Ecto neural progenitor cell (in vitro differentiated cells): Measurements from ENCODE around the gene TFAP2A.
A peak's percentile ranks its signal among the peaks of the same experiment; 100 is the strongest.

ENCODE experiments used
- DNase-seq: peaks from one replicate; pipeline ENCODE4 v3.0.0-alpha.2; 2018; ENCODE audit warnings: low spot score

Gene TFAP2A

DNA sequence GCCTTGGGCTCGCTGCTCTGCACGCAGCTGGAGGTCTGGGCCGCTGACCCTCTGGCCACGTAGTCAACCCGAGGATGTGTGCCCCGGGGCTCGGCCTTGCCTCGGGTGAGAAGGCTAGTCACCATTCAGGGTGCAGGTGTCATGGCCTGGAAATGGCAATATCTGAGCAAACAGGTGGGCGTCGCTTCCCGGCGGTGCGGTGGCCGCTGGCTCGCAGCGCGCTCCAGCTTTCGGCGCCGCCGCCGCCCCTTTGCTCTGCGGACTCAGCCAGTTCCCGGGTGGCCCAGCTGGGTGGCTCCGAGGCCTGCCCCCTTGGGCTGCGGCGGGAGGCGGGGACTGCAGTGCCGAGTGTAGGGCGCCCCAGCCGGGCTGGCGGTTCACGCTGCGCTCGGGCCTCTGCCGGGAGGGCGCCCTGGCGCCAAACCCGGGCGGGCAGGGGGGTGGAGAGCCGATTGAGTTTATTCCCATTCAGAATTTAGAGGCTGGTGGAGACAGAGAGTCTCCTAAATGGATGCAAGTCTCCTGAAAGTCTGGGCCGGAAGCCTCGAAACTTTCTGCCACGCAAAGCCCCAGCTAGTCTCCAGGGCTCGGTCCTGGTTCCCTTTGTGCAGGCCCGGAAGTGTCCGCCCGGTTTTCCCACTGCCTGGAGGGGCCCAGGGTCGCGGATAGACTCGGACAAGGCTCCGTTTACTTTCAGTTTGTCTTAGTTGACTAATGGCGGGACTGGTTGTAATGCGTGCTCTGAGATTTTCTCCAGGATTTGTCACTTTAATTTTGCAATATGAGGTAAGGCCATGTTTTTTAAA lies 11.3 kb upstream of the TFAP2A start:
- peak; percentile 81 for DNase-seq

- DNase-seq: no peak
These were observed 10.5 kb upstream of the TFAP2A start for GRCh38 chr6:10425176-10425974.

- no peak for DNase-seq
These were observed 9.2 kb upstream of the TFAP2A start for GRCh38 chr6:10424040-10424439.

- DNase-seq: no peak
These were observed 7.8 kb upstream of the TFAP2A start for GRCh38 chr6:10422737-10423034.

- no peak for DNase-seq
These were observed 7.3 kb upstream of the TFAP2A start for GRCh38 chr6:10421921-10422736.

DNA sequence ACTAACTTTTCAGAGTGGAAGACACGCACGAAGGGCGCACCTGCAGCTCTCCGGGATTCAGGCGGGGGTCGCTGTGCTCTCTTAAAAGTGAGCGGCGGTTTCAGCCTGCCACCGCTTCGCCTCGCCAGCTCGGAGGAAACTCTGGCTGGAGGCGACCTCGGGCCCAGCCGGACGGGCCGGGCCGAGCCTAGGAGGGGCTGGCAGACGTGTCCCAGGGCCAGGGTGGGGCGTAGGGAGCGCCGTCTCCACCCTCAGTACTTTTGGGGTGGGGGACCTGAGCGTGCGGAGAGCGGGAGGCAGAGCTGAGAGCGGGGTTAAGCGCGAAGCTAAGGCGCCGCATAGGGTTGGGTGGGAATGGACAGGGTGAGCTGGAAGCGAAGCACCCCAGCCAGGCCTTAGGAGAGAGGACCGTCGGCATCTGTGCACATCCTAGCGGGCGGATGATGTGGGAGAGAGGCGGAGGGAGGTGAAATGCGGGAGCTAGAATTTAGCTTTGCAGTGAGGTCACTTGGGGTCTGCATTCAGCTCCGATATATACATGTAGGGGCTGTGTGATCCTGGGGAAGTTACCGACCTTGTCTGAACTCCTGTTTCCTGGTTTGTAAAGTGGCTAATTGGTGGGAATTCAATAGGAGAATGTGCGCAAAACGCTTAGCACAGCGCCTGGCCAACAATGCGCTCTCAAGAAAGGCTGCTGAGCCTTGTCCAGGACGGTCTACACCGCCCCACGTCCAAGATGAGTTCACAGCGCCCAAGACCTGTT lies 6.5 kb upstream of the TFAP2A start:
- peak; percentile 80 for DNase-seq

DNA sequence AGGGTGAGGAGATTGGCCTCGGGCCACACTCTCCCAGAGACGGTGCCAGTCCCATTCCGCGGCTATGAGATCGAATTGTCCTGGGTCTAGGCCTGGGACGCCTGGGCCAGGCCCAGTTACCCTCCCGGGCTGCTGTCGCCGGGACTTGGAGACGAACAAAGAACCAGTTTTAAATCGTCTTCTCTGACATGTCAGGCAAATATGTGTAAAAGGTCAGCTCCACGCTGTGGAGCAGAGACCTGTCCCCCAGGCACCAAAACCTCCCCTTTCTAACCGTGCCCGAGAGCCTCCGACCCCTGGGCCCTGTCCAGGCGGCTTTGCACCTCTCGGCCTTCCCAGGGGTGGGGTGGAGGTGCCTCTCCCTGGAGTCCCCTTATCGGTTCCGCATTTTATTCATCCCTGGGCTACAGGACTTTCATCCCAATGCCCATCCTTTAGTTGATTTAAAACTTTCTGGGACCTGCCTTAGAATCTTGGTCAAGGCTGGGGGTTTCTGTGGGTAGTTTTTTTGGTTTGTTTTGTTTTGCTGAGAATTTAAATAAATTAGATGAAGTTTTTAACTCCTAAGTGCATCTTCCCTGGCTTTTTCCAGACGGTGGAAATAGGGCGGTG lies 5.8 kb upstream of the TFAP2A start:
- no peak for DNase-seq

DNA sequence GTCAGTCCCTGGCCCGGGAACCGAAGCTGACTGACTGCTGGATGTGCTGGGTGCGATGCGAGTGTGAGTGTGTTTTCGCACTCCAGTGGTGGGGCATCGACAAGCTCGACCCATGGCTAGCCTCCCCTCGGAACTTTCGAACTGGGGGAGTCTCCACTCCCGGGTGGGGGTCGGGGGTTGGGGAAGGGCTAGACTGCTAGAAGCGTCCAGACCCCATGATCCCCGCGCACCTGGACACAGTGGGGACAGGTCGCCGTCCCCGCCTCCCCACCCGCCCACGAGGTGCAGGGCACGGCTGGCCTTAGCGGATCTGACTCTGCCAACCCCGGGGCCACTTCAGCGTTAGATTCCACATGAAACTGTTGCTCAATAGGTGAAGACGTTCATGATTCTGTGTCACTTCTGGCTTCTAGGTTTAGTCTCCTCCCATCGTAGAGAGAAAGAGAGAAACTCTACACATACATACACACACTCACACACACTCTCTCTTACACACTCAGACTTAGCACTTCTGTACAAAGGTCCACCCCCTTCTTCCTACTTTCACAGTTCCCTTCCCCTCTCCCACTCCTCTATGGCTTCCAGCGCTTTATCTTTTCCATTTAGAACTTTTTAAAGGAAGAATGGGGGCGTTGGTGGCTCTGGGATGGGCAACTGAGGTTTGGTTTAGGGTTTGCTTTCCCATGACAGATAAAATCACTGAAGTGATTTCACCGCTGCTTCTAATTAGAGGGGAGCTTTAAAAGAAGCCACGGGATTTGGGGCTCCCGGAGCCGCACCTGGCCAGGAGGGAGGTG lies 5.1 kb upstream of the TFAP2A start:
- DNase-seq: no peak

- DNase-seq: no peak
These were observed 4.2 kb upstream of the TFAP2A start for GRCh38 chr6:10418862-10419748.

DNA sequence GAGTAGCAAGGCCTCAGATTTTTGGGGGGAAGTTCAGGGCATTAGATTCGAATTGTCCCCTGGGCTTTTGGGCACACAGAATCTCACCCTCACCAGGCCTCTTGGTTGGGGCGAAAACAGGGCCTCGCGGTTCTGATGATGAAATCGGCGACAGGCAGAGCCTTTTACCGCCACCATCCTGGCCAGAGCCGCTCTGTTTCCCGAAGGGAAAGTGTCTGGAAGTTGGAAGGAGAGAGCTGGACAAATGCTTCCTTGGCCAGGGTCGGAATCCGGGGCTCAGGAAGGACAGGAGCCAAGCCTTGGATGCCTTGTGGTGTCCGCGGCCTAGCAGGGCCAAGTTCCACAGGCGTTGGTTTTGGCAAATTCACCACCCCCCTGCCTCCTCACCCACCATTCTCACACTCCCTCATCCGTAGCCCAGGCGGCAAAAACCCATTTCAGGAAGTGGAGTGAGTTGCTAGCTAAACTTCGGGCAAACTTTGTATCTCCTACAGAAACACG lies 3.5 kb upstream of the TFAP2A start:
- no peak for DNase-seq

DNA sequence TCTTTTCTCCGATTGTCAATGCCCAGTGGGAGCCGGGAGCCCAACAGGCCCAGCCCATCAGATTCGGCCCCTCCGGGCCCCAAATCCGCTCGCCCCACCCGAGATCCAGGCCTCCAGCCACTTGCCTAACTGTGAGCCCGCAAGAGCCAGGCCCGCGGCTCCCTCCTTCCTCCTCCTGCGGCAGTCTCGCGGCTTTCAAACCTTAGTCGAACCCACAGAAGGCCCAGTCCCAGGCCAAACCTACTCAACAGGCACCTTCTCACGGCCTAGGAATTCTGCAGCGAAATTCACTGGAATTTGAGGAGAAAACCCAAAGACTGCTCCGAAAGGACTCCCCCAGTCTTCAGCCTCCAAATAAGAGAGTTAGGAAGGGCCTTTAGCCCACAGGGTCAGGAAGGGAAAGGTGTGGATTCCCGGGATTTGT lies 2.8 kb upstream of the TFAP2A start:
- no peak for DNase-seq

- peak; percentile 72 for DNase-seq
These were observed 2.2 kb upstream of the TFAP2A start for GRCh38 chr6:10416863-10417641.

- DNase-seq: no peak
These were observed 1.6 kb upstream of the TFAP2A start for GRCh38 chr6:10416516-10416862.

- no peak for DNase-seq
These were observed 975 bp upstream of the TFAP2A start for GRCh38 chr6:10415617-10416480.

GRCh38 chr6:10413850-10414738 lies 780 bp downstream of the TFAP2A start:
- peak; percentile 69 for DNase-seq

GRCh38 chr6:10413262-10413849 lies 1.5 kb downstream of the TFAP2A start:
- DNase-seq: no peak
